Prostate gland (tissue), 2 donors: ENCODE data around the gene ZNF319. TPM values are rescaled to one million over a fixed set of nuclear protein-coding genes. Genes with fewer than 3 reads are reported as not detected.
"Not testable (repeated sequence)": the region's sequence is repeated elsewhere in the genome, so short reads cannot be mapped to it uniquely, and the experiment has no call there.

ENCODE experiments used
- DNase-seq: peaks from one replicate; pipeline ENCODE4 v3.0.0-alpha.2; 2019; ENCODE audit warnings: low spot score
- H3K27ac ChIP-seq, 2 donors: fragments of 200-600 bp; sonication (generic); 2 replicates each; pipeline ENCODE4 v1.5.1; 2017 to 2019
- H3K27me3 ChIP-seq: fragments of 200-600 bp; sonication (generic); replicated peaks from 2 replicates; pipeline ENCODE4 v1.5.1; 2019; ENCODE audit not compliant: insufficient read depth
- H3K36me3 ChIP-seq, 2 donors: fragments of 200-600 bp; sonication (generic); 1 replicate in 1 of 2; 2 replicates in 1 of 2; pipeline versions ENCODE4 v1.5.1 to v1.8.1; 2017 to 2019
- H3K4me1 ChIP-seq: fragments of 200-600 bp; sonication (generic); replicated peaks from 2 replicates; pipeline ENCODE4 v1.5.1; 2019
- H3K4me3 ChIP-seq, 2 donors: fragments of 200-600 bp; sonication (generic); 2 replicates each; pipeline ENCODE4 v1.5.1; 2017 to 2019
- H3K9me3 ChIP-seq: fragments of 200-600 bp; sonication (generic); 2 replicates; pipeline ENCODE4 v1.5.1; 2017
- CTCF ChIP-seq, 4 experiments: fragments of 200-600 bp in 2 of 4; fragments of 450-650 bp in 2 of 4; sonication (generic) in 2 of 4; IDR thresholded peaks; 1 replicate in 3 of 4; 2 replicates in 1 of 4; pipeline ENCODE4 v1.5.1; 2016 to 2019; ENCODE audit warnings: antibody characterized with exemption in 4 of 4, mild to moderate bottlenecking in 2 of 4, moderate library complexity in 2 of 4
- POLR2A ChIP-seq: fragments of 450-650 bp; IDR thresholded peaks from one replicate; pipeline ENCODE4 v1.6.1; 2016; ENCODE audit warnings: antibody characterized with exemption, mild to moderate bottlenecking
- POLR2AphosphoS5 ChIP-seq: sonication (generic); formaldehyde crosslinking; IDR thresholded peaks from one replicate; pipeline ENCODE4 v1.6.1; 2017; ENCODE audit warnings: antibody characterized with exemption
- WGBS: methylation state at CpG from one replicate; pipeline ENCODE4 v1.1.5; 2018; 5-methylcytosine and 5-hydroxymethylcytosine counted together
- intact Hi-C: fragments of 100-400 bp; cut with DNase I; formaldehyde crosslinking; loops from one replicate; pipeline ENCODE4 v1.14.2; 2022
- total RNA-seq, 2 donors: library from RNA; depleted of rRNA; stranded (reverse); fragments of >200 nt; gene quantifications; one replicate each; pipeline ENCODE4 v1.1.0, GENCODE V29; 2016

The ZNF319 gene
- total RNA-seq, 2 donors from 2014 or later: 7.6 to 12.9 TPM

- TF ChIP-seq POLR2AphosphoS5 (no peak), CTCF (IDR thresholded peaks at IDR 0.05) (no peak), POLR2A (no peak)
- Histone ChIP-seq H3K4me1 (no peaks in the 10 kb centered on the region), H3K27me3 (no peaks in the 10 kb centered on the region), H3K36me3 (peaks cover 0 to 5% of the 10 kb centered on the region in 2 donors), H3K9me3 (no peaks in the 10 kb centered on the region), H3K4me3 (no peak overlapping the region), H3K27ac (no peak overlapping the region)
- WGBS: 83% methylated on average over 11 of the region's 11 CpGs
- no peak for DNase-seq
- intact Hi-C loops: no loop called here
Observed at GRCh38 chr16:58009856-58010416, 9.5 kb upstream of the ZNF319 start.

- H3K36me3 ChIP-seq, H3K9me3 ChIP-seq, DNase-seq, H3K27me3 ChIP-seq, H3K4me3 ChIP-seq, H3K27ac ChIP-seq, H3K4me1 ChIP-seq: not testable (repeated sequence)
- WGBS: 94% methylated on average over 12 of the region's 12 CpGs
- intact Hi-C loops: loop anchor here (5.0 kb wide), 2 partner anchors 247 to 427 kb away; no protein-coding TSS in a partner anchor
Observed at GRCh38 chr16:58004736-58005135, 4.3 kb upstream of the ZNF319 start.

GRCh38 chr16:58002936-58003335, 2.5 kb upstream of the ZNF319 start:
- 96% methylated on average over 5 of the region's 5 CpGs for WGBS
- H3K4me1 ChIP-seq: peaks cover 10% of the 10 kb centered on the region
- no peak for DNase-seq
- H3K27me3 ChIP-seq: no peaks in the 10 kb centered on the region
- H3K27ac ChIP-seq: no peak overlapping the region
- no peak for TF ChIP-seq CTCF (IDR thresholded peaks at IDR 0.05)
- TF ChIP-seq POLR2AphosphoS5: no peak
- no peak for TF ChIP-seq POLR2A
- no peaks in the 10 kb centered on the region for H3K9me3 ChIP-seq
- intact Hi-C loops: loop anchor here (5.0 kb wide), 2 partner anchors 246 to 426 kb away; no protein-coding TSS in a partner anchor
- H3K36me3 ChIP-seq: peaks cover 0 to 2% of the 10 kb centered on the region in 2 donors
- no peak overlapping the region for H3K4me3 ChIP-seq

- intact Hi-C loops: loop anchor here (5.0 kb wide), 2 partner anchors 245 to 425 kb away; no protein-coding TSS in a partner anchor
- Histone ChIP-seq H3K27me3 (no peaks in the 10 kb centered on the region), H3K27ac (no peak overlapping the region), H3K36me3 (peaks cover under 1 to 7% of the 10 kb centered on the region in 2 donors), H3K9me3 (no peaks in the 10 kb centered on the region), H3K4me1 (peaks cover 10% of the 10 kb centered on the region), H3K4me3 (no peak overlapping the region)
- no peak for DNase-seq
- 76% methylated on average over 9 of the region's 9 CpGs for WGBS
- TF ChIP-seq POLR2AphosphoS5 (no peak), POLR2A (no peak), CTCF (IDR thresholded peaks at IDR 0.05) (no peak)
Observed at GRCh38 chr16:58002416-58002800, 1.9 kb upstream of the ZNF319 start.

GRCh38 chr16:58001781-58002415, 1.4 kb upstream of the ZNF319 start:
- Histone ChIP-seq H3K4me3 (peak overlapping the region; percentile 71 to 82), H3K27ac (peak overlapping the region; percentile 75 to 79), H3K4me1 (peaks cover 10% of the 10 kb centered on the region), H3K36me3 (peaks cover 5 to 11% of the 10 kb centered on the region in 2 donors), H3K27me3 (no peaks in the 10 kb centered on the region), H3K9me3 (no peaks in the 10 kb centered on the region)
- no peak for DNase-seq
- TF ChIP-seq CTCF (IDR thresholded peaks at IDR 0.05) (no peak), POLR2A (no peak), POLR2AphosphoS5 (no peak)
- 37% methylated on average over 10 of the region's 10 CpGs for WGBS
- intact Hi-C loops: loop anchor here (2.0 to 5.0 kb wide), 3 partner anchors 103 to 425 kb away; no protein-coding TSS in a partner anchor
